Measurements from ENCODE around the gene SMTNL1.

The SMTNL1 gene

GRCh38 chr11:57497303-57498247, 39.8 kb upstream of the SMTNL1 start:
- TF ChIP-seq CTCF (IDR thresholded peaks at IDR 0.05; ENCODE audit: low read depth, low read length): no peak
- TF ChIP-seq EZH2phosphoT487 (IDR thresholded peaks at IDR 0.05; ENCODE audit: low read depth): no peak
- no peaks in the 10 kb centered on the region for H3K27me3 ChIP-seq (ENCODE audit: low read depth, low read length)
- H3K79me2 ChIP-seq (ENCODE audit: low read length): peaks cover 16% of the 10 kb centered on the region; the same call in 1 of the 2 replicates
- peaks cover 7% of the 10 kb centered on the region for H3K4me1 ChIP-seq (ENCODE audit: low read length)
- H3K9me3 ChIP-seq (ENCODE audit: insufficient read depth, low read length): no peaks in the 10 kb centered on the region
- H3K4me3 ChIP-seq (ENCODE audit: low read length): no peak overlapping the region
- no peak overlapping the region for H3K4me2 ChIP-seq (ENCODE audit: low read length)
- H3K36me3 ChIP-seq (replicated peaks; ENCODE audit: low read depth, low read length): peaks cover 63% of the 10 kb centered on the region
- no peak overlapping the region for H3K27ac ChIP-seq (ENCODE audit: low read length)
- peaks cover 16% of the 10 kb centered on the region; the same call in 1 of the 2 replicates for H4K20me1 ChIP-seq (ENCODE audit: insufficient read depth, low read length)
- H3K9ac ChIP-seq (ENCODE audit: low read length): no peak overlapping the region
- H2AFZ ChIP-seq (ENCODE audit: low read depth, low read length): no peak overlapping the region

GRCh38 chr11:57498540-57498939, 38.9 kb upstream of the SMTNL1 start:
- H3K4me3 ChIP-seq (ENCODE audit: low read length): no peak overlapping the region

GRCh38 chr11:57499413-57499982, 37.9 kb upstream of the SMTNL1 start:
- Histone ChIP-seq H4K20me1 (ENCODE audit: insufficient read depth, low read length) (peaks cover 16% of the 10 kb centered on the region), H3K4me2 (ENCODE audit: low read length) (no peak overlapping the region), H3K27me3 (ENCODE audit: low read depth, low read length) (no peaks in the 10 kb centered on the region), H3K79me2 (ENCODE audit: low read length) (peaks cover 31% of the 10 kb centered on the region), H3K9ac (ENCODE audit: low read length) (no peak overlapping the region), H3K4me1 (ENCODE audit: low read length) (no peaks in the 10 kb centered on the region), H3K27ac (ENCODE audit: low read length) (no peak overlapping the region), H2AFZ (ENCODE audit: low read depth, low read length) (no peak overlapping the region), H3K9me3 (ENCODE audit: insufficient read depth, low read length) (no peaks in the 10 kb centered on the region), H3K4me3 (ENCODE audit: low read length) (no peak overlapping the region), H3K36me3 (replicated peaks; ENCODE audit: low read depth, low read length) (peaks cover 60% of the 10 kb centered on the region)
- TF ChIP-seq EZH2phosphoT487 (IDR thresholded peaks at IDR 0.05; ENCODE audit: low read depth): no peak
- TF ChIP-seq CTCF (IDR thresholded peaks at IDR 0.05; ENCODE audit: low read depth, low read length): no peak

More at GRCh38 chr11:57498540-57498939, 38.9 kb upstream of the SMTNL1 start:
- Histone ChIP-seq H3K4me2 (ENCODE audit: low read length) (no peak overlapping the region), H3K9ac (ENCODE audit: low read length) (no peak overlapping the region), H4K20me1 (ENCODE audit: insufficient read depth, low read length) (peaks cover 16% of the 10 kb centered on the region), H3K36me3 (replicated peaks; ENCODE audit: low read depth, low read length) (peaks cover 62% of the 10 kb centered on the region), H3K79me2 (ENCODE audit: low read length) (peaks cover 25% of the 10 kb centered on the region; the same call in 1 of the 2 replicates), H3K9me3 (ENCODE audit: insufficient read depth, low read length) (no peaks in the 10 kb centered on the region), H3K27ac (ENCODE audit: low read length) (no peak overlapping the region), H3K4me1 (ENCODE audit: low read length) (peaks cover 6% of the 10 kb centered on the region), H3K27me3 (ENCODE audit: low read depth, low read length) (no peaks in the 10 kb centered on the region), H2AFZ (ENCODE audit: low read depth, low read length) (no peak overlapping the region)
- TF ChIP-seq EZH2phosphoT487 (IDR thresholded peaks at IDR 0.05; ENCODE audit: low read depth) (no peak), CTCF (IDR thresholded peaks at IDR 0.05; ENCODE audit: low read depth, low read length) (no peak)

- Histone ChIP-seq H3K36me3 (replicated peaks; ENCODE audit: low read depth, low read length) (peaks cover 65% of the 10 kb centered on the region), H3K9me3 (ENCODE audit: insufficient read depth, low read length) (no peaks in the 10 kb centered on the region), H3K27ac (ENCODE audit: low read length) (no peak overlapping the region), H3K4me3 (ENCODE audit: low read length) (no peak overlapping the region), H3K4me1 (ENCODE audit: low read length) (no peaks in the 10 kb centered on the region), H3K79me2 (ENCODE audit: low read length) (peaks cover 36% of the 10 kb centered on the region), H3K4me2 (ENCODE audit: low read length) (no peak overlapping the region), H4K20me1 (ENCODE audit: insufficient read depth, low read length) (peaks cover 22% of the 10 kb centered on the region), H3K9ac (ENCODE audit: low read length) (no peak overlapping the region), H3K27me3 (ENCODE audit: low read depth, low read length) (no peaks in the 10 kb centered on the region), H2AFZ (ENCODE audit: low read depth, low read length) (no peak overlapping the region)
- no peak for TF ChIP-seq EZH2phosphoT487 (IDR thresholded peaks at IDR 0.05; ENCODE audit: low read depth)
Observed at GRCh38 chr11:57499983-57500461, 37.4 kb upstream of the SMTNL1 start.
